CD14-positive monocyte (primary cell): ENCODE results near the gene FOXK2. TPM values are rescaled to one million over a fixed set of nuclear protein-coding genes. Genes with fewer than 3 reads are reported as not detected.

Source experiments
- DNase-seq, 3 donors: peaks; one replicate each; pipeline ENCODE4 v3.0.0-alpha.2; 2011 to 2022
- H2AFZ ChIP-seq: 2 replicates; pipeline ENCODE4 v1.6.0; 2012; ENCODE audit warnings: mild to moderate bottlenecking, low read depth, low read length, inconsistent platforms; ENCODE audit not compliant: insufficient read depth, poor library complexity, severe bottlenecking
- H3K27ac ChIP-seq, 2 donors: 1 replicate in 1 of 2; 2 replicates in 1 of 2; pipeline ENCODE4 v1.5.1; 2012 to 2013; ENCODE audit warnings: low read length in 2 of 2, control low read depth in 1 of 2, inconsistent platforms in 1 of 2, low read depth in 1 of 2, mild to moderate bottlenecking in 1 of 2
- H3K27me3 ChIP-seq, 2 donors: one replicate each; pipeline versions ENCODE4 v1.6.0 to v1.6.1; 2011 to 2013; ENCODE audit warnings: low read length in 2 of 2; ENCODE audit not compliant: control insufficient read depth in 2 of 2, insufficient read depth in 2 of 2
- H3K36me3 ChIP-seq, 2 donors: replicated peaks in 1 of 2; 1 replicate in 1 of 2; 2 replicates in 1 of 2; pipeline versions ENCODE4 v1.5.1 to v1.6.1; 2012 to 2013; ENCODE audit warnings: low read length in 2 of 2, control low read depth in 1 of 2, inconsistent platforms in 1 of 2, mild to moderate bottlenecking in 1 of 2; ENCODE audit not compliant: insufficient read depth in 2 of 2, control insufficient read depth in 1 of 2
- H3K4me1 ChIP-seq, 2 donors: 1 replicate in 1 of 2; 2 replicates in 1 of 2; pipeline versions ENCODE4 v1.5.1 to v1.6.1; 2012 to 2013; ENCODE audit warnings: low read length in 2 of 2, control low read depth in 1 of 2, inconsistent platforms in 1 of 2, mild to moderate bottlenecking in 1 of 2, moderate library complexity in 1 of 2; ENCODE audit not compliant: insufficient read depth in 2 of 2, control insufficient read depth in 1 of 2
- H3K4me2 ChIP-seq: replicated peaks from 2 replicates; pipeline ENCODE3; 2012; ENCODE audit warnings: low read length, moderate library complexity, mild to moderate bottlenecking; ENCODE audit not compliant: poor library complexity, severe bottlenecking; ENCODE audit errors: extremely low read depth
- H3K4me3 ChIP-seq, 3 experiments: fragments of 200-600 bp in 1 of 3; sonication (generic) in 1 of 3; replicated peaks in 1 of 3; 1 replicate in 2 of 3; 2 replicates in 1 of 3; pipeline ENCODE4 v1.5.1; 2011 to 2013; ENCODE audit warnings: low read length in 3 of 3, mild to moderate bottlenecking in 3 of 3, control low read depth in 2 of 3, low read depth in 2 of 3, inconsistent platforms in 1 of 3, moderate library complexity in 1 of 3
- H3K79me2 ChIP-seq: 2 replicates; pipeline ENCODE4 v1.6.0; 2012; ENCODE audit warnings: mild to moderate bottlenecking, control low read depth, inconsistent platforms, low read length, moderate library complexity; ENCODE audit not compliant: insufficient read depth
- H3K9ac ChIP-seq: 2 replicates; pipeline ENCODE4 v1.6.0; 2017; ENCODE audit warnings: low read length, mild to moderate bottlenecking; ENCODE audit not compliant: insufficient read depth, poor library complexity, severe bottlenecking
- H3K9me3 ChIP-seq, 2 donors: replicated peaks in 1 of 2; 1 replicate in 1 of 2; 2 replicates in 1 of 2; pipeline versions ENCODE4 v1.5.1 to v1.6.1; 2012 to 2013; ENCODE audit warnings: low read length in 2 of 2, control low read depth in 1 of 2; ENCODE audit not compliant: control insufficient read depth in 1 of 2, insufficient read depth in 1 of 2
- H4K20me1 ChIP-seq: 2 replicates; pipeline ENCODE4 v1.6.0; 2012; ENCODE audit warnings: mild to moderate bottlenecking, low read length, control low read depth, moderate library complexity; ENCODE audit not compliant: insufficient read depth
- H3K27ac Mint-ChIP-seq, 7 donors: one replicate each; pipeline ENCODE4 v1.8.0; 2020; ENCODE audit warnings: mild to moderate bottlenecking in 7 of 7, mixed read lengths in 7 of 7, moderate library complexity in 6 of 7, inconsistent platforms in 2 of 7
- H3K27me3 Mint-ChIP-seq, 3 donors: one replicate each; pipeline ENCODE4 v1.8.0; 2021 to 2022; ENCODE audit warnings: low read depth in 3 of 3, mild to moderate bottlenecking in 3 of 3, mixed read lengths in 3 of 3, moderate library complexity in 3 of 3, inconsistent platforms in 1 of 3
- H3K36me3 Mint-ChIP-seq, 2 donors: one replicate each; pipeline ENCODE4 v1.8.0; 2020; ENCODE audit warnings: mixed read lengths in 2 of 2, inconsistent platforms in 1 of 2, mild to moderate bottlenecking in 1 of 2
- H3K4me1 Mint-ChIP-seq: one replicate; pipeline ENCODE4 v1.8.0; 2020; ENCODE audit warnings: mild to moderate bottlenecking, mixed read lengths
- H3K4me3 Mint-ChIP-seq, 2 donors: one replicate each; pipeline ENCODE4 v1.8.0; 2020; ENCODE audit warnings: mild to moderate bottlenecking in 2 of 2, mixed read lengths in 2 of 2, moderate library complexity in 1 of 2
- H3K9me3 Mint-ChIP-seq, 7 donors: one replicate each; pipeline ENCODE4 v1.8.0; 2020 to 2022; ENCODE audit warnings: mixed read lengths in 7 of 7, mild to moderate bottlenecking in 6 of 7, moderate library complexity in 6 of 7, inconsistent platforms in 2 of 7
- CTCF ChIP-seq: fragments of 200-600 bp; IDR thresholded peaks from one replicate; pipeline ENCODE4 v1.8.0; 2022; ENCODE audit warnings: antibody characterized with exemption, mild to moderate bottlenecking
- WGBS: methylation state at CpG from one replicate; pipeline ENCODE4 v1.1.5; 2013; ENCODE audit warnings: missing lambda C conversion rate; ENCODE audit not compliant: insufficient coverage; 5-methylcytosine and 5-hydroxymethylcytosine counted together
- intact Hi-C, 2 donors: fragments of 100-400 bp; cut with micrococcal nuclease; formaldehyde crosslinking; loops; one replicate each; pipeline versions ENCODE4 v1.15.0 to v1.15.1; 2023
- polyA plus RNA-seq, 3 donors: library from polyadenylated mRNA; depleted of rRNA in 1 of 3; unstranded in 2 of 3; stranded (reverse) in 1 of 3; fragments of 300-500 nt in 2 of 3; fragments of >200 nt in 1 of 3; fragmentation: Illumina TruSeq in 2 of 3; gene quantifications; 1 replicate in 2 of 3; 2 replicates in 1 of 3; pipeline ENCODE4 v1.2.3, GENCODE V29; 2012 to 2021

The FOXK2 gene
- polyA plus RNA-seq, 3 donors = 3.5 to 18.4 (median 4.7) TPM

DNA sequence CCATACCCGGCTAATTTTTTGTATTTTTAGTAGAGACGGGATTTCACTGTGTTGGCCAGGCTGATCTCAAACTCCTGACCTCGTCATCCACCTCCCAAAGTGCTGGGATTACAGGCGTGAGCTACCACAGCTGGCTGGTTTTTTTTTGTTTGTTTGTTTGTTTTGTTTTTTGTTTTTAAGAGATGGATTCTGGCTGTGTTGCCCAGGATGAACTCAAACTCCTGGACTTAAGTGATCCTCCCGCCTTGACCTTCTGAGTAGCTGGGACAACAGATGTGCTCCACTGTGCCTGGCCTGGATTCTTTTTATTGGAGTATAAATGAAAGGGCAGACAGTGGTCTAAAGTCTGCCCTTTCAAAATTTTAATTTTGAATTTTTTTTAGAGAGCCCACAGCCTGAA is 44.7 kb downstream of the FOXK2 start:
- Mint-ChIP-seq H3K27me3 (no peaks in the 10 kb centered on the region), H3K36me3 (peaks cover 37 to 57% of the 10 kb centered on the region in 2 donors), H3K27ac (no peak overlapping the region), H3K4me1 (peaks cover 12% of the 10 kb centered on the region), H3K9me3 (no peaks in the 10 kb centered on the region), H3K4me3 (no peak overlapping the region)
- intact Hi-C loops = loop anchor here in 1 of 2 donors (5.0 kb wide), 1 partner anchor 207 kb away; the partner anchor contains the start of gene TEX19
- Histone ChIP-seq H3K4me2 (no peak overlapping the region), H3K9ac (no peak overlapping the region), H3K4me1 (no peaks in the 10 kb centered on the region), H2AFZ (no peak overlapping the region), H3K27me3 (no peaks in the 10 kb centered on the region), H3K27ac (no peak overlapping the region), H3K4me3 (no peak overlapping the region), H3K36me3 (peaks cover 35 to 56% of the 10 kb centered on the region in 2 donors), H3K9me3 (no peaks in the 10 kb centered on the region), H4K20me1 (peaks cover 63% of the 10 kb centered on the region), H3K79me2 (peaks cover 44% of the 10 kb centered on the region)
- no peak for DNase-seq
- 93% methylated on average over 3 of the region's 5 CpGs for WGBS
- no peak for TF ChIP-seq CTCF

GRCh38 chr17:82565551-82565950 is 46.0 kb downstream of the FOXK2 start:
- H3K4me1 Mint-ChIP-seq = peaks cover 12% of the 10 kb centered on the region
- H2AFZ ChIP-seq = no peak overlapping the region
- peaks cover 46 to 69% of the 10 kb centered on the region in 2 donors for H3K36me3 Mint-ChIP-seq
- no peak overlapping the region for H3K9ac ChIP-seq
- no peaks in the 10 kb centered on the region for H3K27me3 ChIP-seq
- no peak overlapping the region for H3K4me2 ChIP-seq
- no peak for DNase-seq
- no peak overlapping the region for H3K4me3 ChIP-seq
- no peaks in the 10 kb centered on the region for H3K27me3 Mint-ChIP-seq
- H3K9me3 ChIP-seq = no peaks in the 10 kb centered on the region
- TF ChIP-seq CTCF = no peak
- H3K27ac ChIP-seq = no peak overlapping the region
- no CpG with 5 or more reads among the region's 1 CpG for WGBS
- no peak overlapping the region for H3K27ac Mint-ChIP-seq
- H4K20me1 ChIP-seq = peaks cover 54% of the 10 kb centered on the region
- H3K79me2 ChIP-seq = peaks cover 32% of the 10 kb centered on the region
- no peaks in the 10 kb centered on the region for H3K4me1 ChIP-seq
- H3K4me3 Mint-ChIP-seq = no peak overlapping the region
- H3K9me3 Mint-ChIP-seq = no peaks in the 10 kb centered on the region
- intact Hi-C loops = no loop called here
- H3K36me3 ChIP-seq = peaks cover 41 to 69% of the 10 kb centered on the region in 2 donors
